ENCODE data around the gene ZNF853. TPM values are rescaled to one million over a fixed set of nuclear protein-coding genes. Genes with fewer than 3 reads are reported as not detected.

ZNF853 gene
- 0.57 and 1.8 TPM in 2 replicates for total RNA-seq

DNA sequence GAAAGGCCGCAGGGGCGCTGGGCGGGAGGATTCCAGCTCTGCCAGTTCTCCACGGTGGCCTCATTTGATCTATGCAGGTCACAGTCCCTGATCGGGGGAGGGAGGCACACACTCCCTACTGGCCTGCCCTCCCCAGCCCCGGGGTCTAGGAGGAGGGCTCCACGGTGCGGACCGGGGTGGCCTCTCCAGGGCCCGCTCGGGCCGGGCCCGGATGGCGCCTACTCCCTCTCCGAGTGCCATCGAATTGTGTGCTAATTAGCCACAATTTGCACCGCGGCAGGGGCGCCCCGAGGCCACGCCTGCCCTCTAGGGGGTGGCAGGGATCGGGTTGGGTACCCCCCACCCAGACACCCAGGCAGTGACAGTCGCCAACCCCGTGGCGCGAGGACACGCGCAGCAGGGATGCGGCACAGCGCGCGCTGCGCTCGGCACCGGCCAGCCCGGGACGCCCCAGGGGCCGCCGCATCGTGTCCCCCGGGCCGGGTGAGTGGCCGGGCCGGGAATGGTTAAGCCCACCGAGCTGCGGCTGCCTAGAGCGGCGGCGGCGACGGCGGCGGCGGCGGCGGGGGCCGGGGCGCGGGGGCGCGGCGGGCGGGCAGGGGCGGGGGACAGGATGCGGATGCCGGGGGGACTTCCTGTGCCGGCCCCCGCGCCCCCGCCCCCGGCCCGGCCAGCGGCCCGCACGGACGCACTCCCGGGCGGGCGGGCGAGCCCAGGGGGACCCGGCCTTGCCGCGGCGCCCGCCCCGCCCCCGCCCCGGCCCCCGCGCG is at the start of gene ZNF853:
Gene ZNF853, plus strand, starts transcription at position 658 of the 770 bp plus-strand sequence. CDS start 565 bp downstream, outside the sequence.

DNA sequence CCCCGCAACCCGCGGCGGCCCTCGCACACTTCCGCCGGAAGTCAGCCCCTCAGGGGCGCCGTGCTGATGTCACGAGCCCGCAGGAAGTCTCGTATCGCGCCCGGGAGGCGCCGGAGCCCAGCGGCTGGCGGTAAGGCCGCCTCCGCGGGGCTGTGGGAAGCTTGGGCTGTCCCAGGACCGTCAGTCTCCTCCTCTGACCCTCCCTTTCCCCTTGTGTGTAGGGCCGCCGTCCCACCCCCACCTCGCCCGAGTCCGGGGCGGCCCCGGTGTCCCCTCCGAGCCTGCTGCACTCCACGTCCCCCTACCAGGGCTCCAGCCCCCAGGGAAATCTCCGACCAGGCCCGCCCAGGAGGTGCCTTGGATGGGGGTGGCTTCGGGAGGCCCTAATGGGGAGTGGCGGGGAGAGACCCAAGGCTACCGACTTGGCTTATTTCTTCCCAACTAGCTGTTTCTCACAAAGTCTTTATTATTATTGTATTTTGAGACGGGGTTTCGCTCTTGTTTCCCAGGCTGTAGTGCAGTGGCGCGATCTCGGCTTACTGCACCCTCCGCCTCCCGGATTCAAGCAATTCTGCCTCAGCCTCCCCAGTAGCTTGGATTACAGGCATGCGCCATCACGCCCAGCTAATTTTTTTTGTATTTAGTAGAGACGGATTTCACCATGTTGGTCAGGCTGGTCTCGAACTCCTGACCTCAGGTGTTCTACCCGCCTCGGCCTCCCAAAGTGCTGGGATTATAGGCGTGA is 37.9 kb upstream of the ZNF853 start, which contains the start of gene ZDHHC4:
Gene ZDHHC4, plus strand, starts transcription at position 86 of the 745 bp plus-strand sequence. CDS start 3,108 bp downstream, outside the sequence.

DNA sequence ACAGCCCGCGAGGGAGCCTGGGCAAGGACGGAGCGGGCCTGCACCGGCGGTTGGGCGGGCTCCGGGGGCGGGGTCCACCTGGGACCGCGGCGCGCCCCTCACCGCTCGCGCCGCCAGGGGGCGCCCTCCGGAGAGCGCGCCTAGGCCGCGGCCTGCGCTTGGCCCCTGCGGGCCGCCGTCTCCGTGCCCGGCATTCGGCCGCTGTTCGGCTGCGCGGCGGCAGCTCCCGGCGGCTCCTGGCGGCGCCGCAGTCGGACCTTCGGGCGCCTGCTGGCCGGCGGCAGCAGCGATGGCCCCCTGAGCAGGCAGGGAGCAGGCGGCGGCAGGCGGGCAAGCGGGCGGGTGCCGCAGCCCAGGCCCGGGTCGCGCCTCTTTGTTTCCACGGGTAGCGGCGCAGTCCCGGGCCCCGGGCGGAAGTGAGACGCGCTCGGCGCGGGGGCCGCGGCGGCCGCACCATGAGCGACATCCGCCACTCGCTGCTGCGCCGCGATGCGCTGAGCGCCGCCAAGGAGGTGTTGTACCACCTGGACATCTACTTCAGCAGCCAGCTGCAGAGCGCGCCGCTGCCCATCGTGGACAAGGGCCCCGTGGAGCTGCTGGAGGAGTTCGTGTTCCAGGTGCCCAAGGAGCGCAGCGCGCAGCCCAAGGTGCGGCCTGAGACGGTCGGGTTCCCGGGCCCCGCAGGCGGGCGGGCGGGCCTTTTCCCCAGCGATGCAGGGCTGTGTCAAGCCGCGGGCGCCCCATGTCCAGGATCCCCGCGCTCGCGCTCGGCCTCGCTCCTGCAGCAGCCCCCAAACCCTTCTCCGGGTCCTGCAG is 25.4 kb upstream of the ZNF853 start, which contains the start of gene INTS15:
Gene INTS15, plus strand, starts transcription at position 193 of the 816 bp plus-strand sequence. Its CDS starts 263 bp downstream, at position 456.

DNA sequence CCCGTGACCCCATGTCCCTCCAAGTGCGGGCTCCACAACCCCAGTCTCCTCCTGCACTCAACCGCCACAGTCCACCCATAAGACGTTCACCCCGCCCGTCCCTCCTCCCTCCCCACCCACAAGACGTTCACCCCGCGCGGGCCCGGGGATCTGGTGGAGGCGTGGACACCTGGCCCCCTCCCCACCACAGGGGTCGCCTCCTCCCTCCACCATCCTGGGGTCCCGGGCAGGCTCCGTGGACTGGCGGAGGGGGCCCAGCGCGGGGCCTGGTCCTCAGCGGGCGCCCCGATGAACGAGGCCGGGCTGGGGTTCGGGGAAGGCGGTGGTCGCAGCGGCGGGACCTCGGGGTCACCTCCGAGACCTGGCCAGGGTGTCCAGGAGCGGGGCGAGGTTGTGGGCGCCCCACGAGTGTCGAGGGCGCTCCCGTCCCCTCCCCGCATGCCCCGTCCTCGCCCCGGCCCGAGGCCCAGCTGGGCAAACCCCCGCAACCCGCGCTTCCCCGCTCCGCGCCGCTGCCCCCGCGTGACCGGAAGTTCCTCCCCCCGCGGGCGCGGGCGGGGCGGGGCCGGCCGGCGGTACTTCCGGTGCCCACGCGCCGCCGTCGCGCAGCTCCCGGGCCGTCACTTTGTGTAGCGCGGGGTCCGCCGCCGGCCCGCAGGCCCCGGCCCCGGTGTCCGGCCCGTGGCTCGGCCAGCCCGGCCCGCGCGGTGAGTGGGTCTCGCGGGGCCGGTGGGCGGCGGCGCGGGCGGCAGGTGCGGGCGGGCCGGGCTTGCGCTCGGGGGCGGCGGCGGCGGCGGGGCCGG is 21.5 kb downstream of the ZNF853 start, which contains the start of gene ZNF316:
Gene ZNF316, plus strand, starts transcription at position 578 of the 803 bp plus-strand sequence. CDS start 5,092 bp downstream, outside the sequence.

Other genes starting within 250 kb of the ZNF853 start
- 49.6 and 66.3 TPM in 2 replicates for gene RAC1, start 241.1 kb upstream of the ZNF853 start, total RNA-seq
- 11.1 and 15.5 TPM in 2 replicates for gene DAGLB, start 167.7 kb upstream of the ZNF853 start, total RNA-seq
- gene KDELR2, start 131.5 kb upstream of the ZNF853 start, total RNA-seq, result 198 and 232 TPM in 2 replicates
- gene GRID2IP, start 64.1 kb upstream of the ZNF853 start, total RNA-seq, result not detected in 2 replicates
- gene ZDHHC4, start 38.2 kb upstream of the ZNF853 start, total RNA-seq, result 71.3 and 80.6 TPM in 2 replicates
- 7.1 and 10.4 TPM in 2 replicates for gene INTS15, start 25.6 kb upstream of the ZNF853 start, total RNA-seq
- gene ZNF316, start 21.7 kb downstream of the ZNF853 start, total RNA-seq, result 6.8 and 10.4 TPM in 2 replicates
- 14.1 and 19.8 TPM in 2 replicates for gene ZNF12, start 91.3 kb downstream of the ZNF853 start, total RNA-seq
- 0.14 and 0.37 TPM in 2 replicates for gene RSPH10B2, start 138.5 kb downstream of the ZNF853 start, total RNA-seq
- gene CCZ1B, start 210.7 kb downstream of the ZNF853 start, total RNA-seq, result 43.9 and 50.2 TPM in 2 replicates